CD4-positive, alpha-beta T cell treated with Interleukin-1 beta for 1 hour (primary cell): ENCODE measurements around the gene RAD51B.
A peak's percentile ranks its signal among the peaks of the same experiment; 100 is the strongest.
"Not testable (repeated sequence)": the region's sequence is repeated elsewhere in the genome, so short reads cannot be mapped to it uniquely, and the experiment has no call there.

Experiments
- DNase-seq, 2 donors: peaks; one replicate each; pipeline ENCODE4 v3.0.0-alpha.2; 2020 to 2022

Gene RAD51B

DNA sequence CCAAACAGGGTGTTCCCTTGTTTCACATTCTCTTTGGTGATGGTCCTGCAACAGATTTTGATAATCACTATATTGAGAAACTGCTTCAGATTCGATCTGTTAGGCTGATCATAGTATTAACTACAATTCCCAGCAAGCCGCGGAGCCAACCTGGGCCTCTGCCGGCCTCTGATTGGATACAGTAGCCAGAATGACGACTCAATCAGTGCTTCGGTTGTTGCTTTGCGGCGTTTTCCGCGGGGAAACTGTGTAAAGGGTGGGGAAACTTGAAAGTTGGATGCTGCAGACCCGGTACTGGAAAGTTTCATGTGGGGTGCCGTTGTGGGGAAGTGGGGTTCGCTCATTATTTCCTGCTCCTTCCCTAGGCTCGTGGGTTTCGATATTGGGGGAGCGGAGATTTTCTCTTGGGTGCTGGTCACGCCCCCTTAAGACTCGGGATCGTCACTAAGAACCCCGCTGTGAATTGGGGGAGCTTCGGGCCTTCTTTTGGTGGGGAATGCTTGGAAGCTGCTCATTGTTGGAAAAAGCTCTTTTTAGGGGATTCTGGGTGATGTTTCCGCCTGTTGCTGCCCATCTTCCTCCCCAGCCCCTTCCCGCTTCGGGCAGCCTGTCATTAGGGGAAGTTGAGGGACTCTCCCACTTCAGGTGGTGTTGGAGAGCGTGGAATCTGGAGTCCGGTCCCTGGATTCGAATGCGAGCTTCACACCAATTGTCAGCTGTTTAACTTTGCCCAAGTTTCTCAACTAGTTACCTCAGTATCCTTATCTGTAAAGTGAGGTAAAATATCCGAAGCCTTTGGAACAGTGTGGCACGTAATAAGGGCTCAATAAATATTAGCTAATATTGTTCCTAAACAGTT lies at the start of gene RAD51B:
TSS of gene RAD51B (plus strand) at position 217 of the 859 bp plus-strand sequence.
- DNase-seq = peak; percentile 87 to 92

GRCh38 chr14:67773844-67774377 lies 45.7 kb upstream of the RAD51B start:
- no peak for DNase-seq

DNA sequence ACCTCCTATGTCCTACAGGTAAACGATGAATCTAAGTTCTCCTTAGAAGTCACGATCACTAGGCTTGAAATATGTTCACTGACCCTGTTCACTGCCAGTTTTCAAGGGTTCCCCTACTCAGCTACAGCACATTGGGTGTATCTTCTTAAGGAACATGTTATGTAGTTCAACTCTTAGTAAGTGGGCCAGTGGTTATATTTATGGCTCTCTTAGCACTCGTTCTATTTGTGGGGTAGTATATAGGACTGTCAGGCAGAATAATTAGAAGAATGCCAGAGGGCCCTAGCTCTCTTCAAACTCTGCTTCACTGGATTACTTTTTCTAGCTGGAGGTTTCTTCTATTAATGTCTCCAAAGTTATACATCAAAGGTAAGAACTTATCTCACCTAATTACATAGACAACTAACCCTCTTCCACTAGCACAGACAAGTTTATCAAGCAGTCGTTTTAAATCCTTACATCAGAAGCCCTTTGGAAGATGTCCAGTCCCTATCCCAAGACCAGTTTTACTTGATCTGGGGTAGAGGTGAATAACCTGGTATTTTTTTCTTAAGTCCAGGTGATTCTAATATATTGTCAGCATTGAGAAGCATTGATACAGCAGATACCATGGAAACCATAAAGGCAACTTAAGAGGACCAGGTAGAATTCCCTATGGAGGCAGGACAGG lies 42.8 kb upstream of the RAD51B start:
- no peak for DNase-seq

DNA sequence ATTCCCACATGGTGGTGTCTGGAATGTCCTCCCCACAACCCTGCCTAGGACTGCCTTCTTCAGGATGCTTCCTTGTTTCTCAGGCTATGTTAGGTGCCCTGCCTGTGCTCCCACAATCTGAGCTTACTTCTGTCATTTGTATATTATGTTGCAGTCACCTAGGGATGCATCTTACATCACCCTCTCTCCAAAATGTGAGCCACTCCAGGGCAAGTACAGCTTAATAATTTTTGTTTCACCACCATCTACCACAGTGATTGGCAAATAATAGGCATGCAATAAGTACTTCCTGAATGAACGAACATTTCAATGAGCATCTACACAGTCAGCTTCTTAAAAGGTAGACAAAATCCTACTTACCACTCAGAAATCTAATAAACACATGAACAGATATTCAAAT lies 40.8 kb upstream of the RAD51B start:
- no peak for DNase-seq

DNA sequence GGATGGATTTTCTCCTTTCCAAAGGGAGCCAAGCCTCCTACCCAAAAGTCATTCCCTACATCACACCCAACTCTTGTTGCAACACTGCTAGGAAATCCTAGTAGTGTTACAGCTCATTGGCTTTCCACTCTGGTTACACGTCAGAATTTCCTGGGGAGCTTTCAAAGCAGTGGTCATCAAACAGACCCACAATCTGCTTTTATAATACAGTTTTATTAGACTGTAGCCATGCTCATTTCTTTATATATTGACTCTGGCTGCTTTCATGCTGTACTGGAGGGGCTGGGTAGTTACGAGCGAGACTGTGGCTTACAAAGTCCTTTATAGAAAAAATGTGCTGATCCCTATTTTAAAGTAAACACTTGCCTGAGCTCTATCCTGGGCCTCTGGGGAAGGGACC lies 37.5 kb upstream of the RAD51B start:
- DNase-seq = no peak

- DNase-seq = no peak
Measured at GRCh38 chr14:67784244-67784823, 35.2 kb upstream of the RAD51B start.

GRCh38 chr14:67785270-67786109 lies 34.1 kb upstream of the RAD51B start:
- no peak for DNase-seq

DNA sequence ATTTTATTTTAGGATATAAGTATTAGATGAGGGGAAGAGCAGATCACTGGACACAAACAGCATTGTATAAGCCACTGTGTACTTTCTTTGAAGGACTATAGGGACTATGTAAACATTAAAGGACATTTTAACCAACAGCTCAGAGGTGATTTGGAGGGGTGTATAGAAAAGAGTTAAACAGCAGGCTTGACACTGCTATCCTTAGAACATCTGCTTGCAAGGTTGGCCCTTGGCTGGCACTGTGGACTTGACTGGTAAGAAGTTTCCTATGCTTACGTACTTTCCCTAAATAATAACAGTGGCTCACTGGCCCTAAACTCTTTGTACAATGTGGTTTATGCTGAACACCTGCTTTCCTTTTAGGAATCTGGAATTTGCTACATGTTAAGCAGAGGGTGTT lies 31.9 kb upstream of the RAD51B start:
- DNase-seq = no peak

DNA sequence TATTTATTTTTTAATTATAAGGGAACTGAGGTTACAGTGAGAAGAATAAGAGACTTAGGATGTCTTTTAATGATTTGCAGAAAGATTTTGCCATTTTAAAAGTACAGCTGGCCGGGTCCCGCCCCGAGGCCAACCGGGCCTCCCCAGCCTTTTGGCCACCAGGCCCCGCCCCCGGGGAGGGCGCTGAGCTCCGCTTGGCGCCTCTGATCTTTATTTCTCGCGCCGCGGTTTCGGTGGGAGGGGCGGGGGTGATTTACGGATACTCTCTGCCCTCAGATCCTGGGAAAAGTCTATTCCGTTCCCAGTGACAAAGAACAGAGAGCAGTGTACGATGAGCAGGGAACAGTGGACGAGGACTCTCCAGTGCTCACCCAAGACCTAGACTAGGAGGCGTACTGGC lies 20.8 kb upstream of the RAD51B start:
- DNase-seq = no peak

GRCh38 chr14:67800743-67801142 lies 18.8 kb upstream of the RAD51B start:
- no peak for DNase-seq

DNA sequence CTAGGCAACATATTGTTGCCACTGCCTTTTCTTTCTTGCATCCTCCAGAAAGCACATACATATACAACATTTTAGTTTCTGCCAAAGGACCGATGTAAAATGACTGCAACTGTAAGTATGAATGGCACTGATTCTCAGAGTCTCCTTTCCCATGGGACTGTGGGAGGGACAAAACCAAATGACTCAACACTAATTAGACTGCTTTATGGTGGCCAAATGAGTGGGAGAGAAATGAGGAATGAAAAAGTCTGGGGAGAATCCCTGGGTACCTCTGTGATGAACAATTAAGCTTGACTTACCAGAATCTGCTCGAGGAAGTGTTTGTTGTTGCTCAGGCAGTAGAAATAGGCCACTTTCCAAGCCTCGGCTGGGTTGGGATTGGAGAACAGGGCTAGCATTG lies 13.3 kb upstream of the RAD51B start:
- DNase-seq = no peak

DNA sequence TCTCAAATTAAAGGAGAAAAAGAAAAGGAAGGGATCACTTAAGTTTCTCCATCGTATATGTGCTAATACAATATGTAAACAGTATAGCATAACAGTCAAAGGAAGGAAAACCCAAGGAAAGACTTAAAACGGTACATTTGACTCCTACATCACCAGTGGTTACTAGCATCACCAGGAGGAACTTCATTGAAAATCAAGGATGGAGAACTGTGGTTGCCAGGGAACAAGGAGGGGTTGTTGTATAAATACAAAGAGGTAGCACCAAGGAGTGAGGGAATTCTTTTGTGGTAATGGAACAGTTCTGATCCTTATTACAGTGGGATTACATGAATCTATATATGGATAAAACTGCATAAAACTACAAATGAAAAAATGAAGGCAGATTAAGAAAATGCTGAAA lies 4.8 kb upstream of the RAD51B start:
- no peak for DNase-seq

GRCh38 chr14:67815573-67816225 lies 3.9 kb upstream of the RAD51B start:
- DNase-seq = no peak

- peak; percentile 89 to 90 for DNase-seq
Measured at GRCh38 chr14:67816326-67817002, 3.1 kb upstream of the RAD51B start, which contains the start of gene ZFYVE26. Gene ZFYVE26 (minus strand): TSS chr14:67816590. CDS start chr14:67815963, 627 bp downstream.

DNA sequence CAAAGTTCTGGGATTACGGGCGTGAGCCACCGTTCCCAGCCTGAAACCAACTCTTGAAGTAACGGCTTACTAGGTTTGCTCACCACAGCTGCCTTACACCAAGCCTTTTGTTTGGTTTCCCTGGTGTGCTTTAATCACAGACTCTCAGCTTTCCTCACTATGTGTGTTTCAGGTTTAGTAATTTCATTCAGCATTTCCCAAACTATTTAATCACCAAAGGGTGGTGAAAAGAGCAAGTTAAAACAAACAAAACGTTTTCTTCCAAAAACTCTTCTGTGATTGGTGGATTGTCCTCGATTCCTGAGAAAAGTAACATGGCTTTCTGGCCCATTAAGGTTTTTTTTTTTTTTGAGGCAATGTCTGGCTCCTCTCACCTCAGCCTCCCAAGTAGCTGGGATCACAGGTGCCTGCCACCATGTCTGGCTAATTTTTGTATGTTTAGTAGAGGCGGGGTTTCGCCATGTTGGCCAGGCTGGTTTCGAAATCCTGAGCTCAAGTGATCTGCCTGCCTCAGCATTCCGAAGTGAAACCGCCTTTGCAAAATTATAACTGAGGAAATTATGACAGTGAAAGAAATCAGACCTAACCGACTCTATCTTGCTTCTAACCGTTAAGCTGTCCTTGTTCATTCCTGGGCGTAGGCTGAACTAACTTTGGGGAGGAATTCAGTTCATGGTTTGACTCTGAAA lies 1.7 kb upstream of the RAD51B start:
- no peak for DNase-seq

- DNase-seq = not testable (repeated sequence)
Measured at GRCh38 chr14:67818476-67818875, 1.1 kb upstream of the RAD51B start.

DNA sequence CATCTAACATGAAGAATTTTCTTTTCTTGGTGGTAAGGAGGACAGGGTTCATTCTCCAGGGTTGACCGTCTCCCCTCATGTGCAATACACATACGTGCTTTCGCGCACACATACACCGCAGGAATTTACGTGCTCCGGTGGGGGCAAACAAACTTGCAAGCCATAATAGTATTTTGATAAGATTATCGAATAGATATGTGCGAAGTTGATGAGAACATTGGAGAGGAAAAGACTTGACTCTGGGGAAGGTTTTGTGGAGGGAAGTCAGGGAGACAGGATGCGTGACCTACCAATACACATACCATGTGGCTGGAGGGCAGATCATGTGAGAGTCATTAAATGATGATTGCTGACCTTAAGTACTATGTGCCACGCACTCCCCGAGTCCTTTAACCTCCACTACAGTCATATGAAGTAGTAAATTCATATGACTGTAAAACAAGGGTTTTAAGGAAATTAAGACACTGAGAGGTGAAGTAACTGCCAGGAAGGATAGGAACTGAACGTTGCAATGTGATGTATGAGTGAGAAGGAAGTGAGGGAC lies 921 bp downstream of the RAD51B start:
- peak in 1 of 2 donors; percentile 6 for DNase-seq

DNA sequence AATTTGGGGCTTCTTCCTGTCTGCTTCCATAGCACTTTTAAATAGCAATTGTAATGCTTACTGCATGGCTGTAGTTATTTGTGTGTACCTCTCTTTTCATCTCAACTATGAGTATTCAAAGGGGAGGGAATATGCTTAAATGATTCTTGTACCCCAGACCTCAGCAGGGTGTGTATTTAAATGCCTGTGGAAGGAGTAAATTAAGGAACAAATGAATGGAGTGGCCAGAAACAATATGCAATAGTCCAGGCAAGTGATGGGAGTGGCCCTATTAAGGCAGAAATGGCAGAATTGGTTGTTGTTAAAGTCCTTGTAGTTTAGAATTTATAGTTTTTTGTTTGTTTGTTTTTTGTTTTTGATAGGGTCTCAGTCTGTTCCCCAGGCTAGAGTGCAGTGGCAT lies 1.5 kb downstream of the RAD51B start:
- no peak for DNase-seq

DNA sequence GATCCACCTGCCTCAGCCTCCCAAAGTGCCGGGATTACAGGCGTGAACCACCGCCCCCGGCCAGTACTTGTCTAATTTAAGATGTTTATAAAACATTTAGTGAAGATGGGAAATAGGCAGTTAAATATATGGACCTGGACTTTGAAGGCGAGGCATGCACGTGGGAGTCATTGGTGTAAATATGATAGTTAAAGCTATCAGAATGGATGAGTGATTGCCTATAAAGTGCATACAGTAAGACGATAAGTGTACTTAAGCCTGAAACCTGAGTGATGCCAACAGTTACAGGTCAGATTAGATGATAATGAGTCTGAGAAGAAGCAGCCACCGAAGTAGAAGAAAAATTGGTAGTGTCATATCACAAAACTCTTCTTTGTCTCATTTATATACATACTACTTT lies 11.5 kb downstream of the RAD51B start:
- DNase-seq = no peak

DNA sequence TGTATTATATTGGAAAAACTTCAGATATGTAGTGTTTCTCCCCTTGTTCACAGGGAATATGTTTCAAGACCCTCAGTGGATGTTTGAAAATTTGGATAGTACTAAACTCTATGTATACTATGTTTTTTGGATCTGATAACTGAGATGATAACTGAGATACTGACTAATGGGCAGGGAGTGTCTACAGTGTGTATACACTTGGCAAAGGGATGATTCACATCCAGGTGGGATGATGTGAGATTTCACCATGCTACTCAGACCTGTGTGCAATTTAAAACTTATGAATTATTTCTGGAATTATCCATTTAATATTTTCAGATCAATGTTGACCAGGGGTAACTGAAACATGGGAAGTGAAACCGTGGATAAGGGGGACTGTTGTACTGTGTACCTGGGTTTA lies 13.8 kb downstream of the RAD51B start:
- no peak for DNase-seq

DNA sequence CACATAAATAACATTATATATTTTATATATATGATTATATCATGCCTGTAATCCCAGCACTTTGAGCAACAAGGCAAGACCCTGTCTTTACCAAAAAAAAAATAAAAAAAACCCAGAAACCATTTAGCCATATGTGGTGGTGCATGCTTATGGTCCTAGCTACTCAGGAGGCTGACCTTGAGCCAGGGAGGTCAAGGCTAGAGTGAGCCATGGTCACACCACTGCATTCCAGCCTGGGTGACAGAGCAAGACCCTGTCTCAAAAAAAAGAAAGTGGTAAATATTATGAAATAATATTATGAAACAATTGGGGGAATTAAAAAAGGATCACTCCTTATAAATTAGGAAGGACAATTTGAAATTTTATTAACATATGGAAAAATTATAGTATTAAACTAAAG lies 16.0 kb downstream of the RAD51B start:
- DNase-seq = no peak
